Activated CD4-positive, alpha-beta T cell treated with anti-CD3 and anti-CD28 coated beads, Interleukin-2, amount 50 U/mL, for 4 hours (primary cell): ENCODE measurements around the gene FRS3.

Source experiments
- DNase-seq, 2 experiments: peaks; one replicate each; pipeline ENCODE4 v3.0.0-alpha.2; 2020

The FRS3 gene

DNA sequence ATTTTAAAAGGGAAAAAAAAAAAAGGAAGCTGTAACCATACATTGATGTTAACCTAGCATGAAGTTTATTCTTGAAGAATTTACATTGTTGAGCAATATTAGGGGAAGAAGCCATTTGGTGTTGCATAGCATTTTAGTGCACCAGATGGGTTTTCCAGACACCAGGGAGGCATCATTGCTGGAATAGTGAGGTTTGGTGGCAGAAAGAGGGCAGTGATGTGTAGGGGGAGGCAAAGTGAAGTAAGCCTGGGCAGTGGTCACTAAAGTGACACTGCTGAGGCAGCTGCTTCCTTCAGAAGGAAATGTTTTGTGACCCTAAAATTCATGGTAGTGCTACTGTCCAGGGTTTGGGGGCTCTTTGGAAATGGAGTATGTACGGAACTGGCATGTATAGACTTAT is 10.3 kb upstream of the FRS3 start:
- DNase-seq, result no peak

DNA sequence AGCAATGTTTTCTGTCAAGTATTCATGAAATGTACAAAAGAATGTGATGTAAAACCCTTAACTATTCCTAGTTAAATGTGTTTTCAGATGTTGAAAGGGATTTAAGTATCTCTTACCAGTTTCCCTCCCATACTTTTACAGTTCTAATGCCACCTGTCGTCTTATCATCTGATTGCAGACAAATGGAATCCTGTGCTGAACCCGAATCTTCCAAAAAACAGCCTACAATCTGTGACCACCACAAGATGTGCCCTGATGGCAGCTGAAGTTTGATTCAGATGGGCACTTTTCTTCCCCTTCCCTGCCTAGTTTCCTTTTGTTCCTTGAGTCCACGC is 9.7 kb upstream of the FRS3 start:
- DNase-seq, result no peak

DNA sequence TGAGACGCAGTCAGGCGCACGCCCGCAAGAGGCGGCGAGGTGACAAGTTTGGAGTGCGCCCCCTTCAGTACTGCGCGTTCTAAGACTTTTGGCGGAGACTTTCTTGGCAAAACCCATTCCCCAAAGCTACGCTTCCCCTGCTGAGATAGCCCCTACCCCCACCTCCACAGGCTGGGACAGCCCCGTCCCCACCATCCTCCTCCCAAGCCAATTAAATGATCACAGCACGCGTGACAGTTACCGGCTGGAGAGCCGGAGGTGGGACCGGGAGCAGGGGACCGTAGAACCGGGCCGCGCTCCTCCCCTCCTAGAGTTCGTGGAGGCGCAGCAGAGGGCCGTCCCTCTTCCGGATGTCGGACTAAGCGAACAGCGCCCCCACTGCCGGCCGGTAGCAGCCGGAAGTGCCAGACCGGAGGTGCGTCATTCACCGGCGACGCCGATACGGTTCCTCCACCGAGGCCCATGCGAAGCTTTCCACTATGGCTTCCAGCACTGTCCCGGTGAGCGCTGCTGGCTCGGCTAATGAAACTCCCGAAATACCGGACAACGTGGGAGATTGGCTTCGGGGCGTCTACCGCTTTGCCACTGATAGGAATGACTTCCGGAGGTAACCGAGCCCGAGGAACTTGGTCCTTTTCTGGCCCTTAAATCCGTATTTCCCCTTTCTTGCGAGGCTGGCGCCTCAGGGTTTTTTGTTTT is 7.7 kb upstream of the FRS3 start, which contains the start of gene TOMM6:
Gene TOMM6, plus strand, starts transcription at position 476 of the 699 bp plus-strand sequence. Its CDS starts 4 bp downstream, at position 480.
- DNase-seq, result peak; percentile 93 to 94

DNA sequence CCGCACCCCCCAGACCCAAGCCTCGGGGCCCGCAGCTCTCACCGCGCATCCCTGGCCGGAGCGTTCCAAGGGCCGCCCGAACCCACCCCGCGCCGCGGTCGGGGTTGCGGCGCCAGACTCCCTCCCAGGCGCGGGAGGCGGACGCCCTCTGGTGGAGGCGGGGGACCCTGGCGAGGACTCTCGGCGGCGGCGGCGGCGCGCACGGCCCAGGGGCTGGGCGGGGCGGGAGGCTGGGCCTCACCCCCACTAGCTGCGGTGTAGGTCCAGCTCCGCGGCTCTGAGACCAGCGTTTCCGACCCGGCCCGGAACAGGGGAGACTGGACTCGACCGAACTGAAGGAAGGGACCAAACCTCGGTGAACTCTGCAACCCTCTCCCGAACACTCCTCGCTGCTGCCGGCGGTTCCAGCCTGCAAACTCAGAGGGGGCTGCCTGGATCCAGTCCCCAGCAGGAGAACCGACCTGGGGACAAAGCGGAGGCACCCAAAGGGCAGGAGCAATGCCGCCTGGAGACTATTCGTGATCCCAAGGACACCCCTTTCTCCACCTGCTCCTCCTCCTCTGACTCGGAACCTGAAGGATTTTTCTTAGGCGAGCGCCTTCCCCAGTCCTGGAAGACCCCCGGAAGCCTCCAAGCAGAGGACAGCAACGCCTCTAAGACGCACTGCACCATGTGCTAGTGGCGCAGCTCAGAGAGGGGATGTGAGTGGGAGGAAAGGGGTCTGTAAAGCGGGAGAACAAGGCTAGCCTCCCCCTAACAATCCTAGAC is 6.9 kb upstream of the FRS3 start:
- peak; percentile 82 to 84 for DNase-seq

DNA sequence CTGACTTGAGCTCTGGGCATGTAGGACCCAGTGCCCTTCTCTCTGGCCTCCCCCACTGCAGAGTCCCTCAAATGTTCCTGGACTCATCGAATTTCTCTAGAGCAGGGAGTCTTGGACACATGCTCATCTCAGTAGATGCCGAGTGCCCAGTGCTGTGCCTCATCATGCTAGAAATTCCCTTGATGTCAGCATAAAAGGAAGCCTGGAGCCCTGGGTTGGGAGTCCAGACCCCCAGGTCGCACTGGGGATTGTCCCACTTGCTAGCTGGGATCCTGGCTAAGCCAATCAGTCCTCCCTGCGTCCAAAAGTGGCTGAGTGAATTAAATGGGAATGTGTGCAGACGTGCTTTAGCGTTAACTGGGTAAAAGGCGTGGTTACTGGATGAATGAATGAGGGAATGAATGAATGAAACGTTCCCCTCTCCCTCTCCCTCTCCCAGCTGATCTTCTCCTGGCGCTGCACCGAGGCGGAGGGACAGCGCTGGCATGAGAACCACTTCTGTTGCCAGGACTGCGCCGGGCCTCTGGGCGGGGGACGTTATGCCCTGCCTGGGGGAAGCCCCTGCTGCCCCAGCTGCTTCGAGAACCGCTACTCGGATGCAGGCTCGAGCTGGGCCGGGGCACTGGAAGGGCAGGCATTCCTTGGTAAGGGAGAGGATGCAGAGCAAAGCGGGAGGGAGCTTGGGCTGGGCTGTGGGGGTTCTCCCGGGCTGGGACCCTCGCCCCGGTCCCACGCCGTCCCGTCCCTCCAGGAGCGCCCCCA is 6.2 kb upstream of the FRS3 start:
- DNase-seq, result no peak

DNA sequence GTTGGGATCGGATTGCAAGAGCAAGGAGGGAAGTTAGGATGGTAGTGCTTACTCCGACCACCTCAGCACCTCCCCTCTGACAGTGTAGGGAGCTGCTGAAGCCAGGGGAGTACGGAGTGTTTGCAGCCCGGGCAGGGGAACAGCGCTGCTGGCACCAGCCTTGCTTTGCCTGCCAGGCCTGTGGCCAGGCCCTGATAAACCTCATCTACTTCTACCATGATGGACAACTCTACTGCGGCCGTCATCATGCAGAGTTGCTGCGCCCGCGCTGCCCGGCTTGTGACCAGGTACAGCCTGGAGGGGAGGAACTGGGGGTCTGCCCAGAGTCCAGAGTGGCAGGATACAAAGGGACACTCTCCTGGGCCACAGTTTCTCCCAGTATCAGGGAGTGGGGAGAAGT is 5.6 kb upstream of the FRS3 start:
- no peak for DNase-seq

DNA sequence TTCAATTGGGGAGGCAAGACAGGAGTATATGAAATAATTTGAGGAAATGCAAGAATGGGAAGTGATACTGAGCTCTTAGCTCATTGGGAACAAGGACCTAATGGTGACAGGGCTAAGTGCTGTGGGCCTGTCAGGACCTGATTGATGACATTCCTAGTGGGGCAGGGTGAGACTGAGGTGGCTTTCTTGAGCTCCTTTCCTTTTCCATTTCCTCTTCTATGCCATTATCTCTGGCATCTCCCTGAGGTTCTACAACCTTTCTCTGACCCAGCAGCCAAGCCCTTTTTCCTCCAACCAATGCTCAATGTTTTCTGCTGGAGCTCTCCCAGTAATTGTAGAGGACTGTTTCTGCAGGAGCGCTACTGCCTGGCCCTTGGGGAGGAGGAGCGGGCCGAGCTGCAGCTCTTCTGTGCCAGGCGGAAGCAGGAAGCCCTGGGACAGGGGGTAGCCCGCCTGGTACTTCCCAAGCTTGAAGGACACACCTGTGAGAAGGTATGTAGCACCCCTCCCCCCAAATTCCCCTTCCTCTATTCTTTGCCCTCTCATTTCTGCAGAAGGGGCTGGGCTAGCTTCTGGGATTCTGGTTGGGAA is 5.0 kb upstream of the FRS3 start:
- DNase-seq, result no peak

DNA sequence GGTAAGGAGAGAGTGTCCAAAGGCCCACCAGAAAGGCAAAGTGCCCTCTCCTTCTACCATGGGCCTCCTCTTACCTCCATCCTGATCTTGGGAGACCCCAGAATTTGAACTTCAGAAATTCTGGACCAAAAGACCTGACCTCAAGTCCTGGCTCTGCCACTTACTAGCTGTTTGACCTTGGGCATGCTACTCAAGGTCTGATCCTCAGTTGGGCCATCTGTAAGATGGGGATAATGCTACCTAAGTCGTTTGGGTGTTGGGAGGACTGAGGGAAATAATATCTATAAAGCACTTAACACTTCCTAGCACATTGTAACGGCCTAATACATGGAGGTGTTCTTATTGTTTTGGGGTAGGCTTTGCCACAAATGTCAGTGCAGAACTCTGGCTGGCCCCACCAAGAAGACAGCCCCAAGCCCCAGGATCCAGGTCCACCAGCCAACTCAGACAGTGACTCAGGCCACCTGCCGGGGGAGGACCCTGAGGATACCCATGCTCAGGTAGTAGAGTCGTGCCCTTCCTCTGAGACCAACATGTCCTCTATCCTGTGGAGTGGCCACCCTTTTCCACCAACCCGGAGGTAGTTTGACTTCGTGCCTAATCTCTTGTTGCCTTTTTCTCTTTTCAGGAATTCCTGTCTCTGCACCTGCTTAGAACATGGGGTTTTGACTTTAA is 3.5 kb upstream of the FRS3 start:
- DNase-seq, result no peak

DNA sequence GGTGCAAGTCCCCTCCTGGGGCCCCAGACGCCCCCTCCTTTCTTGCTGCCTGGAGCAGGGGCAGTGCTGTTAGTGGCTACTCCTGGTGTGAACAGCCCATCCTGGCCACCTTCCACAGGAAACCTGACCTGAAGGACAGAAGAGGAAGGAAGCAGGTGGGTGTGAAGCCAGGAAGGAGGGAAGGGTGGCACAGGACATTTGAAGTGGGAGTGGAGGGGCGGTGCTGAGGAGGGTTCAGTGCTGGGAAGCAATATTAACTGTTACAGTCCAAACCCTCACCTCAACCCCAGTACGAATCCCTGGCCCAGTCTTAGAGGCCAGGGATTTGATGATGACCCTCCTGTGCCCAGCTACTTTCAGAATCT is 1.6 kb upstream of the FRS3 start:
- DNase-seq, result no peak

DNA sequence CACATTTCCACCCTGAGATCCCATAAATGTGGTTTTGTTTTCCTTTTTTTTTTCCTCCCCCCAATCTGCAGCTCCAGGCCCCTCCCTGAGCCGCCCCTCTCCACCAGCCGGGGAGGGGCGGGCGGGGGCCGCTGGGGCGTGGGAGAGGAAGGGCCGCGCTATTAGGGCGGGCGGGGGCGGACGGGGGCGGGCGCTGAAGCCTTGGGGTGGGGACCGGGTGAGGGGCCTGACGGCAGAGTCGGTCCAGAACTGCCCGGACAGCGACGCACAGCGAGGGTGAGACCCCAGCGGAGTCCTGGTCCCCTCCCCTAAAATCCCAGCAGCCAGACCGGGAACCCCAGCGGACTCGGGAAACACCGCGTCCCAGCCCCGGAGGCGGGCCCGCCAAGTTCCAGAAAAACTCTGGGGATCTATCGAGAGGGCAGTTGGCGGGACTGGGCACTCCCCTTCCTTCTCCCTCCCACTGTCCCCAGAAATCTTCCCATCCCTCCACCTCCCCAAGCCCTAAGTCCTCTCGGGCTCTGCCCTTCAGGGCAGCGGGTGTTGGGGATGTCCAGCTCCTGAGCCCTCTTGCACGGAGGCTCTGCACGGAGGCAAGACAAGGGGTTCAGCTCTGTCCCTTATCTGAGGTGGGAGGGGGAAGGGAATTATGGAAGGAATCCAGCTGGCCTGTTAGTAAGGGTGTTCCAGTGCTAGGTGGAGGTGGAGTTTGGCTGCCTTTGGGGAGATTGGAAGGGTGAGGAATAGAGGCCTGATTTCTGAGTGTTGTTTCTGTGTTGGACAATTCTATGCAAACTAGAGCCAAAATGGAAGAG is 1.1 kb upstream of the FRS3 start, which contains the start of gene PRICKLE4:
Gene PRICKLE4, plus strand, starts transcription at position 232 of the 815 bp plus-strand sequence. CDS start 2,692 bp downstream, outside the sequence.
- DNase-seq, result no peak

DNA sequence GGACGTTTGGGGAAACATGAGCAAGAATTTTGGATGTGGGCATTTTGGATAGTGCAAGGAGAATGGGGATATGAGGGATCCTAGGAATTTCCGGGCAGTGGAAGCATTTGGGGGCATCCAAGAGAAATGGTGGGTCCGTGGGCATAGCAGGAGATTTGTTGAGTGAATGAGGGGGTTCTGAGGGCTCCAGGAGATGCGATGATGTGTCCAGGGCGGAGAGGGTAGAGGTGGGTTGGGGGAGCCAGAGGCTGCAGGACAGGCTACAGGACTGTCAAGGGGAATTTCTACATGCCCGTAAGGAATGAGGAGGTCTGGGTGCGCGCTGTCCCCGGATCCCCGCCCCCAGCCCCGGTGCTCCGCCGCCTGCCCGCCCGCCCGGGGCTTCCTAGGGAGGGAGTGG is 364 bp downstream of the FRS3 start:
- no peak for DNase-seq

DNA sequence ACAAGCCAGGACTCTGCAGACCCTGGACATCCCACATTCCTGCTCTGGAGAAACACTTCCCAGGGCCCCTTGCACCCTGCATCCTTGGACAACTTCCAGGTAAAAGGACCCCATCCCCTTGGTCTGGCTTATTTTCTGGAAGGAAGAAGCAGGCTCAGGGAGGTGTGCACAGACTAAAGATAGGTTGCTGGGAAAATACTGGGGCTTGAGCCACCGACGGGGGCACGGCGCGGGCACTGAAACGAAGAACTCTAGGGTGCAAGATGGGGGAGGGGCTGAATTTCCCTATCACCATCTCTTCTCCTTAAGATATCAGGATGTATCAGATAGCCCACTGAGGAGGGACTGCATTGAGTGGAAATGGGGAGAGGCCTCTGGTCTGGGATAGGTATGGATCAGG is 805 bp downstream of the FRS3 start:
- DNase-seq, result no peak

DNA sequence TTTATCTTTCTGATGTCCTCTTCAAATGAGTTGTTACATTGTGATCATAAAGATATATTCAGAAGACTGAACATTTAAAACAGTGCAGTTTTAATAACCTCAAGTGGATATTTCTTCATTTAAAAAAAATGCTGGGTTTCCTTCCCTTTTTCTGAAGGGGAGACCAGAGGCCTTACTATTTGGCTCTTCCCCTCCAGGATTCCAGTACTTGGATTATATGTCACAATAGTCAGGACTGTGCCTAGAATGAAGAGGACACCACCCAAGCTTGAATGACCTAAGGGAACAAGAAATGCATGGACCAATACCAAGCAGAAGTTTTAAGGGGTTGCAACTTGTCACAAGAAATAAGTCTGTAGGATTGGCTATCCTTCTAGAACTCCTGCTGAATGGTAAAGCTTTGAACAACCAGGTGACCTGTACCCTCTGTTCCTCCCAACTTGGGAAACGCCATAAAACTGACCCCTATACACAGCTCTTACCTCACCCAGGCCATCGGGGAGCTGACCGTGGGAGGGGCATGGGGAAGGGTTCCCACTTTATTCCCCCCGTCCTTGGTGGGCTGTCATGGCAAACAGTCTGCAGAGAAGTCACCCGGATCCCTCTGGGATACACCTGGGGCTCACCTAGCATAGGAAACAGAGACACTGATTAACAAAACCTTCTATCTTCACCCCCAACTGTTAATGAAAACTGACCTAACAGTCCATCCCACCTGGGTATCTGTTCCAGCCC is 2.0 kb downstream of the FRS3 start:
- DNase-seq, result no peak

DNA sequence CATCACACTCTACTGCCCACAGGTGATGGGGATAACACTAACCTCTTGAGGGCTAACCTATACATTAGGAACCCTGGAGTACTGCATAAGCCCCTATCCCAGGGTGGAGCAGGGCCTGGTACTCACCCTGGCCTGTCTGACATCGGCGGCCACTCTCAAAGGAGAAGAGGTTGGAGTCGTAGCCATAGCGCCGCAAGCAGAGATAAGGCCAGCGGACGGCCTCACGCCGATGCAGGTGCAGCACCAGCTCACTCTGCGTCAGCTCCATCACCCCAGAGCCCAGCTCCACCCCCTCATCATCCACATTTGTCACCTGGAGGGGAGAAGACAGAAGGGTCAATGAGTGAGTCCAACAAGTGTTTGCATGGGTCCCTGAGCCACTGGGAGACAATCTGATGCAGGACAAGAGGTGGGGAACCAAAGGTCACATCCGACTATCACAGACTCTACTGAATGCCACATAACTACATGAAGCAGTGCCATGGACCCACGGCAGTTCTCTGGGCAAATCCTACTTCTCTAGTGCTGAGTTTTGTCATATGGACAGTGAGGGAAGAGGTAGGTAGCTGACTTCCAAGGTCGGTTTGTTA is 4.3 kb downstream of the FRS3 start:
- DNase-seq, result no peak

DNA sequence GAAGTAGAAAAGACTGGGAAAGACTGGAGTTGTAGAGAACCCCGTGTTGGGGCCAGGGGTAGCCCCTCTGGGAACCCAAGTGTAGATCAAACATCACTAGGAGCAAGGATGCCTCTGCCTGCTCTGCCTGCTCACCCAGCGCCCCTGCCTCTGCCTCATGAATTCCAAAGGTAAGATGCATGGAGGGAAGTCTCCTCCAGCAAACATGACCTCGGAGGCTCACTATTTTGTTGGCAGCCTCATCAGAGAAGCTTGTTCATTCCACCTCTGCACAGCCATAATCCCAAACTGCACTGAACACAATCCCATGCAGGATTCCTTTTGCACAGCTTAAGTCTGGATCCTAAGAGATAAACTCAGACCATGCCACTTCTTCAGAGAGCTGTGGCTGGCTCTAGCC is 4.9 kb downstream of the FRS3 start:
- DNase-seq, result no peak

DNA sequence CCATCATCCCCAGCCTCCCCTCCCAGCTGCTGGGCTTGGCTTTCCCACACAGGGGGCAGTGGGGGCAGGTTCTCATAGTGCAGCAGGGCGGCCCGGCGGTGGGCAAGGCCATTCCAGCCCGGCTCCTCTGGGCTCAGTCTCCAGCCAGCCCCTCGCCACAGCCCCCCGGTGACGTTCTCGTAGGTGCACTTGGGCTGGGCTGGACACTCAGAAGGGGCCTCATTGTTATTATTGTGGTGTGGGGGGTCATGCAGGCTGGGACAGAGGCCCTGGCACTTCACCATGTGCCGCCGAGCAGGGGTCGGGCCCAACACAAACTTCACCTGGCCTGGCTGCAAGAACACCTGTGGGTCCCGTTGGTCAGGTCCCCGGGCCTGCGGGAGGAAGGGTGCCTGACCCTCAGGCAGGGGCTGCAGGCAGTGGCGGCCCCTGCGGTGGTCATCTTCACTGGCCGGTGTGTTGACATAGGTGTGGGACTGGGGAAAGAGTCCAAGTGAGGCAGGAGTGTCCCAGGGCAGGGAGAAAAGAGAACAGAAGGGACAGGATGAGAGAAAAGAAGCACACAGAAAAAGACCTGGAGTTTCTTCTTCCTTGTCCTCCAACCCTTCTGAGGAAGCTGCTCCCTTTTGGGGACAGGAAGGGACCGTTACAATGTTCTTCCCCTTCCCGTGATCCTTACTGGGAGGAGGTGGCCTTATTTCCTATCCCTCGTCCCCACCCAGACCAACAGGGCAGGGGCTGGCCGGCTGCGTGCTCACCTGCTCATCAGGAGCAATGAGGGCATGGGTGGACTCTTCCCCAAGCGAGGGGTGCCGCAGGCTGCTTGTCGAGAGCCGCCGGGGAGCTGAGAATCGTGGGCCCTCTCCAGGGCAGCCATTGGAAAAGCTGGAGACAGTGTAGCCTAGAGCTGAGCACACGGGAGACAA is 8.4 kb downstream of the FRS3 start:
- DNase-seq, result no peak

DNA sequence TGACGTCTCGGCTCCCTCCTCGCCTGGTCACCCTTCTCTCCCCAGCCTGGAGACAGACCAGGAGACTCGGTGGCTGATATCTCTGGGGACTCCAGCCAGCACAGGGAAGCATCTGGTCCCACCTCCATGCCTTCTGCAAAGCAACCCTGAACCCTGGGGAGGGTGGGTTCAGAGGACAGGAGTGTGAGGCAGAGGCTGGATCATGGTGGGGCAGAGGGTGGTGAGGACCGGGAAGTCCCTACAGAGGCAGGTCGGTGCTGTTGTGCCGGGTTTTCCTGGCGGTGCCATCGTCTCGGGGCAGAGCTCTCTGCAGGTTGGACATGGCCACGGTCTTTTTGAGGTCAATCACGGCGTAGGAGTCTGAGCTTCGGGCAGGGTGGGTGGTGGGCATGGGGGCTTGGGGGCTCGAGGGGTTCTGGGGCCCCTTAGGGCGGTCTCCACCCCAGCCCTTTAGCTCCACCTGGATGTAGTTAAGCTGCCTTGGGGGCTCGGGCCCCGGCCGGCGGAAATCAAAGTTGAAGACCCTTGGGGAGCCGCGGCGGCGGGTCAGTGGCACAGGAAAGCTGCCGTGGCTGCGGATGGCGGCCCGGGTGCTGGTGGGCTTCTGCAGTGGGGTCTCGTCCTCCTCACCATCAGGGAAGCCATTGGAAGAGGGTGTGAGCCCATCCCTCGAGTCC is 9.2 kb downstream of the FRS3 start:
- no peak for DNase-seq

DNA sequence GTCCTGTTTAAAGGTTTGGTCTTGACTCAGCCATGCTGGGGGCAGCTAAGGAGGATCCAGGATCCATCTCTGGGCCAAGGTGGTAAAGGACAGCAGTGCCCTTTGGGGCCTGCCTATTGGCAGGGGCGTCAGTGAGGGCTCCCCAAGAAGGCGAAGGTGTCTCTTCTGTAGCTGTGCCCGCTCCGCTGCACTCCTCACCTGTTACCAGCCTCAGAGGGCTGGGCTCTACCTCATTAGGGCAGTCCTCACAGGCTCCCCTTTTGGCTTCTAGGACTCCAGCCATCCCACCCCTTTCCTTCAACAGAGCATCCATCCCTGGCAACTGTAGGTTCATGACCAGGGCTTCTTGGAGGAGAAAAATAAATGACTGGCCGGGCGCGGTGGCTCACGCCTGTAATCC is 10.3 kb downstream of the FRS3 start:
- DNase-seq, result no peak
